Activated naive CD4-positive, alpha-beta T cell treated with anti-CD3 and anti-CD28 coated beads, Interleukin-2, amount 10 ng/mL, durations not matched to agents 7 days and 5 days (primary cell): ENCODE results near the gene BUD13.
A peak's percentile ranks its signal among the peaks of the same experiment; 100 is the strongest.
"Not testable (repeated sequence)": the region's sequence is repeated elsewhere in the genome, so short reads cannot be mapped to it uniquely, and the experiment has no call there.

Source experiments
- CTCF ChIA-PET: fragments of 350-600 bp; sonication (Branson Sonifier 250); formaldehyde crosslinking; loops from one replicate; lab custom pipeline; 2021; ENCODE audit warnings: antibody characterized with exemption; lab: Charles Lee
- DNase-seq: peaks from one replicate; pipeline ENCODE4 v3.0.0-alpha.2; 2020
- H3K27ac Mint-ChIP-seq: one replicate; pipeline ENCODE4 v1.8.0; 2021; ENCODE audit warnings: mild to moderate bottlenecking, moderate library complexity, mixed read lengths
- H3K27me3 Mint-ChIP-seq: one replicate; pipeline ENCODE4 v1.8.0; 2021; ENCODE audit warnings: mild to moderate bottlenecking, mixed read lengths
- H3K36me3 Mint-ChIP-seq: one replicate; pipeline ENCODE4 v1.8.0; 2021; ENCODE audit warnings: mixed read lengths
- H3K4me1 Mint-ChIP-seq: one replicate; pipeline ENCODE4 v1.8.0; 2021; ENCODE audit warnings: mixed read lengths
- H3K4me3 Mint-ChIP-seq: one replicate; pipeline ENCODE4 v1.8.0; 2021; ENCODE audit warnings: mild to moderate bottlenecking, moderate library complexity, mixed read lengths
- H3K9me3 Mint-ChIP-seq: one replicate; pipeline ENCODE4 v1.8.0; 2021; ENCODE audit warnings: mixed read lengths

The BUD13 gene

DNA sequence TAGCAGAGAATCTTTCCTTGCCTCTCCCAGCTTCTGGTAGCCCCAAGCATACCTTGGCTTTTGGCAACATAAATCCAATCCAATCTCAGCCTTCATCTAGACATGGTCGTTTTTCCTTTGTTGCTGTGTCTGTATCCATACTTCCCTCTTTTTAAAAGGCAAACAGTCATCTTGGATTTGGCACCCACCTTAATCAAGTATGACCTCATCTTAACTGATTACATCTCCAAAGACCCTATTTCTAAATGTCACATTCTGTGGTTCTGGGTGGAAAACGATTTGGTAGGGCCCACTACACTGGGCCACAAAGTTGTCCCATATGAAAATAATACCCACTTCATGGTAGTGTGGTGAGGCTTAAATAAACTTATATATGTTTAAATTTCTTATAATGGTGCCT is 852 bp downstream of the BUD13 start:
- peaks cover 34% of the 10 kb centered on the region for H3K36me3 Mint-ChIP-seq
- no peaks in the 10 kb centered on the region for H3K27me3 Mint-ChIP-seq
- no peaks in the 10 kb centered on the region for H3K9me3 Mint-ChIP-seq
- CTCF ChIA-PET = interaction anchor here (0.7 to 3.2 kb wide), 4 partner anchors 15 to 64 kb away, joined by 4 to 16 read pairs (median 6); partner anchors contain the start of genes APOA5 and ZPR1
- H3K4me3 Mint-ChIP-seq = peak overlapping the region; percentile 99
- peak overlapping the region; percentile 96 for H3K27ac Mint-ChIP-seq
- H3K4me1 Mint-ChIP-seq = peaks cover 57% of the 10 kb centered on the region
- DNase-seq = no peak

DNA sequence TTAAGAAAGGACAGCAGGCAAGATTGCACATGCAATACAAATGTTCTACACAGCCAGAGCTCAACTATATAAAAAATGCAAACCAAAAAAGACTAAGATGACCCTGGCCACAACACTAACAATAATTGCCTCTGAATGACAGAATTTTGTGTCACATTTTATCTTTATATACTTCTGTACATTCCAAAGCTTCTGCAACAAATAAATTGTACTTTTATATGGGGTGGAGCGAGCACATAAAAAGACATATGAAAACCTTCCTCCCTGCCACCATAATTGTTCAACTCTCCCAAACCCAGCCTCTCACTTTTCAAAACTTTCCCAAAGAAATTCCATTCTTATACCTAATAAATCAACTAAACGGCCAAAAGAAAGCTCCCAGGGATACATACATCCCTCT is 10.7 kb downstream of the BUD13 start:
- H3K4me3 Mint-ChIP-seq = no peak overlapping the region
- CTCF ChIA-PET = no interaction called here
- H3K4me1 Mint-ChIP-seq = peaks cover 7% of the 10 kb centered on the region
- no peak for DNase-seq
- no peaks in the 10 kb centered on the region for H3K9me3 Mint-ChIP-seq
- H3K36me3 Mint-ChIP-seq = peaks cover 59% of the 10 kb centered on the region
- no peak overlapping the region for H3K27ac Mint-ChIP-seq
- H3K27me3 Mint-ChIP-seq = no peaks in the 10 kb centered on the region

DNA sequence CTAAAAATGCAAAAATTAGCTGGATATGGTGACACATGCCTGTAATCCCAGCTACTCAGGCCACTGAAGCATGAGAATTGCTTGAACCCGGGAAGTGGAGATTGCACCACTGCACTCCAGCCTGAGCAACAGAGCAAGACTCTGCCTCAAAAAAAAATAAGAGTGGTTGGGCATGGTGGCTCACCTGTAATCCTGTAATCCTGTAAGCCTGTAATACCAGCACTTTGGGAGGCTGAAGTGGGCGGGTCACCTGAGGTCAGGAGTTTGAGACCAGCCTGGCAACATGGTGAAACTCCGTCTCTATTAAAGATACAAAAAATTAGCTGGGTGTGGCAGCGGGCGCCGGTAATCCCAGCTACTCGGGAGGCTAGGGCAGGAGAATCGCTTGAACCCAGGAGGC is 16.7 kb downstream of the BUD13 start:
- not testable (repeated sequence) for H3K27ac Mint-ChIP-seq, H3K4me1 Mint-ChIP-seq, H3K4me3 Mint-ChIP-seq, H3K27me3 Mint-ChIP-seq, DNase-seq, H3K9me3 Mint-ChIP-seq
- peaks cover 57% of the 10 kb centered on the region for H3K36me3 Mint-ChIP-seq
- CTCF ChIA-PET = interaction anchor here (1.1 kb wide), 1 partner anchor 10 kb away, joined by 3 read pairs; no protein-coding TSS in a partner anchor

DNA sequence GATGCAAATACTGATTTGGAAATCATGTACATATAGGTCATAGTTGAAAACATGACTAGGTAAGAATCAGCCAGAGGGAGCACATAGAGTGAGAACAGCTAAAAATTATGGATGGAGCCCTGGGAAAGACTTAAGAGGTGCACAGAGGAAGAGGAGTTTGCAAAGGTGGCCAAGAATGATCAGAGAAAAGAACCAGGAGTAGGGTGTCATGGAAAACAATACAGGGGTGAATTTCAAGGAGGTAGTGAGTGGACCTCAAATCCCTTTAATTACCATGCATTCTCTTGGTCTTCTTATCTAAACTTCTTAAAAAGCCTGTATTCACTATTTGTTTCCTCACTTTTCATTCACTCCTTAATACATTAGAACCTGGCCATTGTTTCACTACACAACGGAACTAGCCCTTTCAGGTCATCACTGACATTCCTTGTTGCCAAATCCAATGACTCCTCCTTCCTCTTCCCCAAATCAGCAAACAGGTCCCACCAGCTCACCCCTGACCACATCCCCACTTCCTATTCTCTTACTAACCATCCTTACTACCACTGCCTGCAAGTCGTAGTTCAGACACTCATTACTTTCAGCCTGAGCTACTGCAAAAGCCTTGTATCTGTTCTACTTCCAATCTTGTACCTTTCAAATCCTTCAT is 22.6 kb downstream of the BUD13 start:
- Mint-ChIP-seq H3K4me1 (no peaks in the 10 kb centered on the region), H3K27ac (no peak overlapping the region), H3K36me3 (peaks cover 38% of the 10 kb centered on the region), H3K27me3 (no peaks in the 10 kb centered on the region), H3K4me3 (no peak overlapping the region), H3K9me3 (no peaks in the 10 kb centered on the region)
- no peak for DNase-seq
- CTCF ChIA-PET = interaction anchor here (1.0 kb wide), 1 partner anchor 18 kb away, joined by 3 read pairs; no protein-coding TSS in a partner anchor

DNA sequence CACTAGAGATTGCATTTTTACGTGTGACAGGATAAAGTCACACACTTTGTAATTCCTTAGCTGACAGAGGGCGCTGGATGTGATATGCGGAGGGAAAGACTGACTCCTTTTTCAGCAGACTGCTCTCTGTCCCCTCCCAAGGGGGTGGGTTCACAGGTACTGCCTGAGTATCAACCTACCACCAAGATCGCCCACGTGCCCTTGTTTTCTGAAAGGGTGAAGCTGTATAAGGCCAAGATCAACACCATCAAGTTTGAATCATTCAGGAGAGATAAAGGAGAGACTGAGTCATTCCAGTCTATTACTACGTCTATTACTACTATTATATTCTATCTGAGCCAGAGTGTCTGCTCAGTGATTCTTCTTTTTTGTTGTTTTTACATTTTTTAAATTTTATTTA is 30.7 kb downstream of the BUD13 start:
- H3K27me3 Mint-ChIP-seq = no peaks in the 10 kb centered on the region
- no peaks in the 10 kb centered on the region for H3K9me3 Mint-ChIP-seq
- no peak overlapping the region for H3K27ac Mint-ChIP-seq
- no peak for DNase-seq
- H3K36me3 Mint-ChIP-seq = peaks cover 9% of the 10 kb centered on the region
- no peak overlapping the region for H3K4me3 Mint-ChIP-seq
- H3K4me1 Mint-ChIP-seq = no peaks in the 10 kb centered on the region
- CTCF ChIA-PET = interaction anchor here (1.1 to 3.0 kb wide), 5 partner anchors 9 to 364 kb away, joined by 3 to 32 read pairs (median 4); no protein-coding TSS in a partner anchor

DNA sequence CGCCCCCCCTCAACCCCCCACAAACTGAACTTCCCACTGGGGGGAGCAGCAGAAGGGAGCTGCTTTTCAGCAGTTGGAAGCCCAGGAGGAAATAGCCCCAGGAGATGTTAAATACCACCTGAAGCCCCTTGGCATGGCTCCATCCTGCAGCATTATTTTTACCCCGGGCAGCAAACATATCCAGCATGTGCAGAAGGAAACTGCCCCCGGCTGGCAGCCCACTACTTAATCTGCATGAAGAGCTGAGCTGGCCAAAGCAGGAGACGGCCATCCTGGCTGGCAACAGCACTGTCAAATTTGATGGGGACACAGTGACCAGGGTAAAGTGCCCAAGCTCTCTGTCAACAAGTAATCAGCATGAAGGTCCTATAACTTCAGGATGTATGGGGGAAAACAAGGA is 32.0 kb downstream of the BUD13 start:
- Mint-ChIP-seq H3K4me1 (no peaks in the 10 kb centered on the region), H3K9me3 (no peaks in the 10 kb centered on the region), H3K27me3 (no peaks in the 10 kb centered on the region), H3K27ac (no peak overlapping the region), H3K36me3 (peaks cover 5% of the 10 kb centered on the region), H3K4me3 (no peak overlapping the region)
- no peak for DNase-seq
- CTCF ChIA-PET = interaction anchor here (0.6 to 0.7 kb wide), 2 partner anchors 9 to 1255 kb away, joined by 3 read pairs; no protein-coding TSS in a partner anchor

DNA sequence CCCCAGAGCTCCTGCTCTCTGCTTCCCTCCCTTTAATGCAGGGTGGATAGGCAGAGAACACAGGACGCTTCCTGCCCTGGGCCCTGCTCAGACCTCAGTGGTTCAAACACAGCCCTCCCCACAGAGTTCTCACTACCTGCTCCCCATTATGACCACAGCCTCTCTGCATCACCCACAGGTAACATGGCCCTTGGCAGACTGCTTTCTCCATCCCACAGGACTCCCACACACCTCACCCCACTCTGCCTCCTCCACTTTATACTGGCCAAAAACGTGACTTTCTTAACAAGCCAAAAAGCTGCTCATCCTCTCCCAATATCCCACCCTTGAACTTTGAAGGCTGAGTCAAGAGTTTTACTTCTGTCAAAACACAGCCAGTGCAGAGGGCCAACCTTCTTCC is 33.8 kb downstream of the BUD13 start:
- CTCF ChIA-PET = interaction anchor here (0.7 to 1.6 kb wide), 3 partner anchors 13 to 24 kb away, joined by 3 to 4 read pairs (median 4); no protein-coding TSS in a partner anchor
- Mint-ChIP-seq H3K9me3 (no peaks in the 10 kb centered on the region), H3K4me1 (no peaks in the 10 kb centered on the region), H3K36me3 (no peaks in the 10 kb centered on the region), H3K27me3 (no peaks in the 10 kb centered on the region), H3K27ac (no peak overlapping the region), H3K4me3 (no peak overlapping the region)
- no peak for DNase-seq

DNA sequence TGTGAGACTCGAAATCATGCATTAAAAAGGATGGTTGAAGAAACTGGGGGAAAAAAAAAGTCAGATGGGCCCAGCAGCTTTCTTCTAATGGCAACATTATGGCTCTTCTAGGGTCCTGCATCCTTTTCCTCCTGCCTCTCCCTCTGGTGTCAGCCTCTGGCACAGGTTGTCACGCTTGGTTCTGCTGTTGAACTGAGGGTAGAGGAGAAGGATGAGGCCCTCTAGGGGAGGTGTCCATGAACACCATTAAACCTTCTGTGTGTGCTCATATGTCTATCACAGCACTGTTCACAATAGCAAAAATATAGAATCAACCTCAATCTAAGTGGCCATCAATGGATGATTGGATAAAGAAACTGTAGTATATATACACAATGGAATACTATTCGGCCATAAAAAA is 36.0 kb downstream of the BUD13 start:
- Mint-ChIP-seq H3K36me3 (no peaks in the 10 kb centered on the region), H3K4me1 (peaks cover 3% of the 10 kb centered on the region), H3K27me3 (no peaks in the 10 kb centered on the region), H3K27ac (no peak overlapping the region), H3K9me3 (no peaks in the 10 kb centered on the region), H3K4me3 (no peak overlapping the region)
- CTCF ChIA-PET = no interaction called here
- DNase-seq = no peak

DNA sequence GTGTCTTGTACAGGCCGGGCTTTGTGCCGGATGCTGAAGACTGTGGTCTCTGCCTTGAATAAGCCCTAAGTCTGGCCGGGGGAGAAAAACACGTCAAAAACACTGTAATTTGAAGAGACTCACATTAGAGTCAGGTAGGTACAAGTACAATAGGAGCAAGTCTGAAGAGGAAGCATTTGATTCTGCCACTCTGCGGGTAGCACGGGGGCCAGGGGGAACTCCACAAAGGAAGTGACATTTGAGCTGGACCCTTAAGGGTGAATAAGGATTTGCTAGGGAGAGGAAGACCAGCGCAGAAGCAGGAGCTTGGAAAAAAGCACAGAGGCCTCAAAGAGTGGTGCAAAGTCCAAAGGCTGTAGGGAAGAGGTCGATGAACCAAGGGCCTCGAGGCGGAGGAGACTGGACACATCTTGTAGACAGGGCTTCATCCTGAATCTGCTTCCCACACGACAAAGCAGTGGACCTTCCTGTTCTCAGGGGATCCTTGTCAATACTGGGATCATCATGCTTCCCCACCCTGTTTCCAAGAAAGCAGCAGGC is 38.7 kb downstream of the BUD13 start:
- CTCF ChIA-PET = interaction anchor here (0.9 to 4.5 kb wide), 9 partner anchors 9 to 491 kb away, joined by 3 to 32 read pairs (median 6); no protein-coding TSS in a partner anchor

DNA sequence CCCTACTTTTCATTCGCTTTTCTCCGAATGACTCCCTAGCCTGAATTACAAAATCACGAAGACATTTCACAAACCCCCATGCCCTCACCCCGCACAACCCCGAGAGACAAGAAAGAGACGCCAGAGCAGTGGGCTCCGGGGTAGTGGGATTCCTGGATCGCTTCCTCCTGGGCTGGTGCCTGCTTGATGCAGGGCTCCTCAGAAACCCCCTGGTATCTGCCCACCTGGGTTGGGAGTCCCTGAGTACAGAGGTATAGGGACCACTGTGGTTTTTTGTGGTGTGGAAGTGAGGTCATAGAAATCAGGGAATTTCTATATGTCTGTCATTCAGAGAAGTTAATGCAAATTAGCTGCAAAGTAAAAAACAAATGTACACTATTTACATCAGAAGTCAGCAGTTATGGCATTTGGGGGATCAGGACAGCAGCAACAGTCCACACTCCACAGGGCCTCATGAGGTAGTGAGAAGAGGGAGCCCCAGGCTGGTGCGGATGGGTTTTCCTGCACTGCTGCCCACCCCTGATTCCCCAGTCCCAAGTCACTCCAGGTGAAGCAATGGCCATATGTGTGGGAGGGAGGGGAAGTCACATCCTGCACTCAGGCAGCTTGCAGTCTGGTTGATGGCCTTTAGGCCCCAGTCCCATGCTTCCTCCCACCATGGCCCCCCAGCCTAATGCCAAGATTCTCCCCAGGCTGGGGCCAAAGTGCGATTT is 39.6 kb downstream of the BUD13 start:
- Mint-ChIP-seq H3K36me3 (no peaks in the 10 kb centered on the region), H3K4me3 (no peak overlapping the region), H3K27me3 (peaks cover 11% of the 10 kb centered on the region), H3K9me3 (no peaks in the 10 kb centered on the region), H3K27ac (no peak overlapping the region), H3K4me1 (peaks cover 3% of the 10 kb centered on the region)
- DNase-seq = no peak
- CTCF ChIA-PET = interaction anchor here (0.6 to 4.5 kb wide), 18 partner anchors 10 to 492 kb away, joined by 3 to 32 read pairs (median 4); partner anchors contain the start of genes APOA1 and APOA5

More for the DNA sequence above, 38.7 kb downstream of the BUD13 start:
- H3K4me1 Mint-ChIP-seq = peaks cover 3% of the 10 kb centered on the region
- H3K4me3 Mint-ChIP-seq = no peak overlapping the region
- no peaks in the 10 kb centered on the region for H3K9me3 Mint-ChIP-seq
- peaks cover 8% of the 10 kb centered on the region for H3K27me3 Mint-ChIP-seq
- H3K36me3 Mint-ChIP-seq = no peaks in the 10 kb centered on the region
- no peak overlapping the region for H3K27ac Mint-ChIP-seq
- DNase-seq = no peak

DNA sequence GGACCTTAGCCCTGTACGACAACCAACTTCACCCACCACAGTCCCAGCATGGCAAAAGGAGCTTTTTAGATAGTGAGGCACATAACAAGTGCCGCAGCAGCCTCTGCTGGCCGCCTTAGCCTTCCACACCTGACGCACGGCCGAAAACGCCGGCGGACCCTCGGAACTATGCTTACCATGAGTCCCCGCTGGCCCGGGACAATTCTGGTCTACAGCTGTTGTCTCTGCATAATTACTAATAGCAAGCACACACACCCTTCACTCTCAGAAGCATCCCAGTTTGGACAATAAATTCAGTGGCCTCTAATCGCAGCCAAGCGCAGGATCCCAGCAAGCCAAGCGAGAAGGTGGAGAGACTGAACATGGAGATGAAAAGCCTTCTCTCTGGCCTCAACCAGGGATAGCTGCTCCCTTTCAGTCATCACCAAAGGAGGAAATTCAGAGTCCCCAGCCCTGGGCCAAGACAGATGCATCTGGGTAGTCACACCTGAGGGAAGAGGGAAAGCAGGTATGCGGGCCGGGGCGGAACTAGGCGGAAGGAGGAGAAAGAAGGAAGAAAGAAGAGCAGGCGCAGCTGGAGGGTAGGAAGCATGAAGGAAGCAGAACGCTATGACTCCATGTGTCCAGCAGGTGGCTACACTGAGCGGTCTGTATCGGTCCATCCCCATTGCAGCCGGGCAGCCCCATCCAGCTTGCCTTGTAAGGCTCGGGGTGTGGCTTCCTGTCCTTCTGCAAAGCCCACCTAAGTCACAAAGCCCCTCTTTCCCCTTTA is 40.3 kb downstream of the BUD13 start:
- CTCF ChIA-PET = interaction anchor here (0.6 to 4.5 kb wide), 20 partner anchors 8 to 486 kb away, joined by 3 to 32 read pairs (median 3); partner anchors contain the start of genes APOA1 and APOA5
- DNase-seq = peak; percentile 72
- no peaks in the 10 kb centered on the region for H3K36me3 Mint-ChIP-seq
- peaks cover 3% of the 10 kb centered on the region for H3K4me1 Mint-ChIP-seq
- no peak overlapping the region for H3K4me3 Mint-ChIP-seq
- peaks cover 11% of the 10 kb centered on the region for H3K27me3 Mint-ChIP-seq
- H3K9me3 Mint-ChIP-seq = no peaks in the 10 kb centered on the region
- no peak overlapping the region for H3K27ac Mint-ChIP-seq

DNA sequence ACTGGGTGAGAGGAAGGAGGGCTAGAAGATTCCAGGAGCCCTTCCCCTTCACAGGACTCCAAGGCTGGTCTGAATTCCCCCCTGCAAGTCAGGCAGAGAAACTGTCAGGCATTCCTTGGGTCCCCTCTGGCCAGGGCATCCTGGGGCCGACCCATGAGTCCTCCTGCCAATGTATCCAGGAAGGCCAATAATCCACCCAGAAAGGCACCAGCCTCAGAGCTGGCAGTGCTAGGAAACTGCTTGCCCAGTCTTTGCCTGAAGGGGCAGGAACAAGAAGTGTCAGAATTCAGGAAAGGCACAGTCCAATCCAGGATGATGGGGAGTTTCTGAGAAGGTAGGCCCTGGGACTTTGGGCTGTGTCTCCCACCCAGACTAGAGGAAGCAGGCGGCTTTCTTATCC is 41.0 kb downstream of the BUD13 start:
- Mint-ChIP-seq H3K27ac (no peak overlapping the region), H3K9me3 (no peaks in the 10 kb centered on the region), H3K27me3 (peaks cover 14% of the 10 kb centered on the region), H3K4me3 (no peak overlapping the region), H3K4me1 (peaks cover 3% of the 10 kb centered on the region), H3K36me3 (no peaks in the 10 kb centered on the region)
- DNase-seq = no peak
- CTCF ChIA-PET = interaction anchor here (0.7 to 4.5 kb wide), 11 partner anchors 9 to 408 kb away, joined by 3 to 32 read pairs (median 6); partner anchors contain the start of genes APOA1 and APOA5

DNA sequence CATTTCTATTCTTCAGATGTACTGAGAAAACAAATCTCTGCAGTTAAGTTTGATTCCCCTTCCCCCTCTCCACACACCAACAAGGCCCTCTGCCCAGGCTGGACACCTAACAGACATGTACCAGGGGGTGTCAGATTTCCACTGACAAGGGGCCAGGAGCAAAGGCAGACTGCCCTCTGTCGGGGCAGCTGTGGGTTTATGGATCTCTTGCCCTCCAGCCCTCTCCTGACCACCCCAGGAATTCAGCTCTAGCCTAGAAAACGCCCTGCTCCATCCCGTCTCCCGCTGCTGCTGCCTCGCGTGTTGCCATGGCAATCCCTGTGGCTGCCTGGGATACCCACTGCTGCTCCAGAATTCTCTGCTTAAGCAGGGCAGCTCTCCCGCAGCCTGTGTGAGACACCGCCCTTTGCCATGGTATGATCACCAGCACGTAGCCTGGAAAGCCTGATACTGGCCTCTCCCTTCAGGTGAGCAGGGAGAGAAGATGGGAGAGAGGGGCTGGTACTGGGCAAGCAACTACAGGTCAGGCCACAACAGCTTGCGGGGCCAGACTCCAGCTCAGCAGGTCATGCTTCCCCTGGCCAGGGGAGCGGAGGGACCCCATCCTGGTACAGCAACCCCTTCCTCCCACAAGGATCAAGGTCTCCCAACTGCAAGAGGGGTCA is 41.6 kb downstream of the BUD13 start:
- H3K4me1 Mint-ChIP-seq = peaks cover 3% of the 10 kb centered on the region
- peaks cover 17% of the 10 kb centered on the region for H3K27me3 Mint-ChIP-seq
- H3K4me3 Mint-ChIP-seq = no peak overlapping the region
- H3K9me3 Mint-ChIP-seq = no peaks in the 10 kb centered on the region
- no peak for DNase-seq
- H3K27ac Mint-ChIP-seq = no peak overlapping the region
- no peaks in the 10 kb centered on the region for H3K36me3 Mint-ChIP-seq
- CTCF ChIA-PET = interaction anchor here (1.9 to 4.5 kb wide), 3 partner anchors 12 to 105 kb away, joined by 17 to 32 read pairs (median 21); partner anchors contain the start of gene APOA1
